CD4-positive, alpha-beta memory T cell (primary cell): Measurements from ENCODE around the gene ARHGAP19. TPM values are rescaled to one million over a fixed set of nuclear protein-coding genes. Genes with fewer than 3 reads are reported as not detected.
"Not testable (repeated sequence)": the region's sequence is repeated elsewhere in the genome, so short reads cannot be mapped to it uniquely, and the experiment has no call there.

Experiments
- CTCF ChIA-PET: fragments of 350-600 bp; sonication (Branson Sonifier 250); formaldehyde crosslinking; loops from one replicate; lab custom pipeline; 2021; ENCODE audit warnings: inconsistent platforms; ENCODE audit not compliant: partially characterized antibody; lab: Charles Lee
- POLR2A ChIA-PET: fragments of 350-600 bp; sonication (Branson Sonifier 250); formaldehyde crosslinking; loops from one replicate; lab custom pipeline; 2021; ENCODE audit not compliant: partially characterized antibody; lab: Charles Lee
- DNase-seq, 5 donors: peaks; one replicate each; pipeline versions ENCODE4 v3.0.0 to v3.0.0-alpha.2; 2020 to 2022; ENCODE audit warnings: mixed read lengths in 1 of 5
- H3K27ac ChIP-seq: one replicate; pipeline ENCODE4 v1.7.0; 2013; ENCODE audit warnings: low read depth, low read length
- H3K27me3 ChIP-seq: 2 replicates; pipeline ENCODE4 v1.7.0; 2013; ENCODE audit warnings: mild to moderate bottlenecking, low read length, moderate library complexity; ENCODE audit not compliant: insufficient read depth
- H3K36me3 ChIP-seq: 2 replicates; pipeline ENCODE4 v1.7.0; 2013; ENCODE audit warnings: mild to moderate bottlenecking, low read length, moderate library complexity; ENCODE audit not compliant: insufficient read depth
- H3K4me1 ChIP-seq: 2 replicates; pipeline ENCODE4 v1.7.0; 2013; ENCODE audit warnings: mild to moderate bottlenecking, low read length, moderate library complexity; ENCODE audit not compliant: insufficient read depth
- H3K4me3 ChIP-seq, 2 donors: one replicate each; pipeline ENCODE4 v1.7.0; 2013; ENCODE audit warnings: low read length in 2 of 2, mild to moderate bottlenecking in 1 of 2
- H3K9me3 ChIP-seq, 2 donors: one replicate each; pipeline ENCODE4 v1.7.0; 2013; ENCODE audit warnings: low read length in 2 of 2, control low read depth in 1 of 2; ENCODE audit not compliant: control insufficient read depth in 1 of 2
- H3K27ac Mint-ChIP-seq, 7 donors: one replicate each; pipeline ENCODE4 v1.8.0; 2020 to 2021; ENCODE audit warnings: mixed read lengths in 7 of 7, mild to moderate bottlenecking in 6 of 7, inconsistent platforms in 3 of 7, moderate library complexity in 3 of 7
- H3K27me3 Mint-ChIP-seq, 2 donors: one replicate each; pipeline ENCODE4 v1.8.0; 2020 to 2021; ENCODE audit warnings: mixed read lengths in 2 of 2
- H3K36me3 Mint-ChIP-seq, 2 donors: one replicate each; pipeline ENCODE4 v1.8.0; 2020 to 2021; ENCODE audit warnings: mixed read lengths in 2 of 2, inconsistent platforms in 1 of 2, mild to moderate bottlenecking in 1 of 2
- H3K4me1 Mint-ChIP-seq, 4 donors: one replicate each; pipeline ENCODE4 v1.8.0; 2020 to 2021; ENCODE audit warnings: mixed read lengths in 4 of 4, mild to moderate bottlenecking in 1 of 4
- H3K4me3 Mint-ChIP-seq, 8 donors: one replicate each; pipeline ENCODE4 v1.8.0; 2020 to 2021; ENCODE audit warnings: mixed read lengths in 8 of 8, mild to moderate bottlenecking in 7 of 8, moderate library complexity in 6 of 8, inconsistent platforms in 3 of 8
- H3K9me3 Mint-ChIP-seq, 8 donors: one replicate each; pipeline ENCODE4 v1.8.0; 2020 to 2021; ENCODE audit warnings: mixed read lengths in 8 of 8, mild to moderate bottlenecking in 5 of 8, inconsistent platforms in 3 of 8, moderate library complexity in 1 of 8
- intact Hi-C: fragments of 100-400 bp; cut with micrococcal nuclease; formaldehyde crosslinking; loops from one replicate; pipeline ENCODE4 v1.15.1; 2023
- polyA plus RNA-seq, 2 donors: library from polyadenylated mRNA; unstranded; fragments of 300-500 nt; fragmentation: Illumina TruSeq; gene quantifications; one replicate each; pipeline ENCODE4 v1.2.3, GENCODE V29; 2021
- total RNA-seq, 2 experiments: library from RNA; stranded (reverse); gene quantifications; one replicate each; pipeline ENCODE4 v1.2.3, GENCODE V29; 2021

The ARHGAP19 gene
- total and polyA plus RNA-seq, 4 experiments from 2014 or later, result 6.8 to 19.3 (median 13.2) TPM

- CTCF ChIA-PET, result interaction anchor here (1.1 to 3.2 kb wide), 8 partner anchors 8 to 95 kb away, joined by 3 to 13 read pairs (median 4); partner anchors contain the start of gene FRAT1
Observed at GRCh38 chr10:97273700-97274099, 18.7 kb downstream of the ARHGAP19 start.

GRCh38 chr10:97270523-97271154 lies 21.8 kb downstream of the ARHGAP19 start:
- Histone ChIP-seq H3K27me3 (no peaks in the 10 kb centered on the region), H3K36me3 (no peaks in the 10 kb centered on the region), H3K9me3 (no peaks in the 10 kb centered on the region), H3K4me3 (no peak overlapping the region), H3K27ac (no peak overlapping the region), H3K4me1 (no peaks in the 10 kb centered on the region)
- Mint-ChIP-seq H3K27ac (no peak overlapping the region), H3K4me1 (peaks cover 0 to 32% (median 8%) of the 10 kb centered on the region in 4 donors), H3K27me3 (no peaks in the 10 kb centered on the region), H3K9me3 (no peaks in the 10 kb centered on the region), H3K36me3 (peaks cover 0 to 4% of the 10 kb centered on the region in 2 donors), H3K4me3 (no peak overlapping the region)
- intact Hi-C loops, result no loop called here
- ChIA-PET CTCF (interaction anchor here (1.1 to 1.3 kb wide), 2 partner anchors 8 to 11 kb away, joined by 3 to 5 read pairs; no protein-coding TSS in a partner anchor), POLR2A (interaction anchor here (1.4 kb wide), 1 partner anchor 49 kb away, joined by 5 read pairs; the partner anchor contains the start of gene FRAT1)
- DNase-seq, result no peak

More at GRCh38 chr10:97273700-97274099, 18.7 kb downstream of the ARHGAP19 start:
- H3K4me3 ChIP-seq, result no peak overlapping the region
- no peak for DNase-seq
- Mint-ChIP-seq H3K36me3 (no peaks in the 10 kb centered on the region), H3K27ac (no peak overlapping the region), H3K4me3 (no peak overlapping the region), H3K9me3 (no peaks in the 10 kb centered on the region), H3K4me1 (peaks cover 3 to 10% (median 5%) of the 10 kb centered on the region in 4 donors), H3K27me3 (no peaks in the 10 kb centered on the region)
- POLR2A ChIA-PET, result no interaction called here
- H3K27ac ChIP-seq, result no peak overlapping the region
- no peaks in the 10 kb centered on the region for H3K27me3 ChIP-seq
- H3K4me1 ChIP-seq, result peaks cover 2% of the 10 kb centered on the region
- intact Hi-C loops, result no loop called here
- no peaks in the 10 kb centered on the region for H3K36me3 ChIP-seq
- H3K9me3 ChIP-seq, result no peaks in the 10 kb centered on the region

GRCh38 chr10:97267671-97268070 lies 24.8 kb downstream of the ARHGAP19 start:
- Histone ChIP-seq H3K27ac (no peak overlapping the region), H3K4me1 (no peaks in the 10 kb centered on the region), H3K9me3 (no peaks in the 10 kb centered on the region), H3K27me3 (no peaks in the 10 kb centered on the region), H3K36me3 (no peaks in the 10 kb centered on the region), H3K4me3 (no peak overlapping the region)
- CTCF ChIA-PET, result interaction anchor here (2.7 kb wide), 1 partner anchor 11 kb away, joined by 11 read pairs; no protein-coding TSS in a partner anchor
- H3K27me3 Mint-ChIP-seq, result no peaks in the 10 kb centered on the region
- H3K4me1 Mint-ChIP-seq, result peaks cover 0 to 32% (median 8%) of the 10 kb centered on the region in 4 donors
- peaks cover 11 to 25% of the 10 kb centered on the region in 2 donors for H3K36me3 Mint-ChIP-seq
- DNase-seq, result no peak
- no peaks in the 10 kb centered on the region for H3K9me3 Mint-ChIP-seq
- no peak overlapping the region for H3K27ac Mint-ChIP-seq
- POLR2A ChIA-PET, result no interaction called here
- intact Hi-C loops, result no loop called here
- H3K4me3 Mint-ChIP-seq, result no peak overlapping the region

- H3K4me3 ChIP-seq, H3K9me3 ChIP-seq, H3K4me3 Mint-ChIP-seq, H3K27me3 ChIP-seq, H3K4me1 ChIP-seq, H3K9me3 Mint-ChIP-seq, intact Hi-C loops, H3K27ac ChIP-seq, POLR2A ChIA-PET, H3K36me3 ChIP-seq, H3K27me3 Mint-ChIP-seq, DNase-seq: not testable (repeated sequence)
- Mint-ChIP-seq H3K36me3 (peaks cover 14 to 32% of the 10 kb centered on the region in 2 donors), H3K4me1 (peaks cover 0 to 26% (median 8%) of the 10 kb centered on the region in 4 donors), H3K27ac (peak overlapping the region in 1 of 7 donors; percentile 15)
- CTCF ChIA-PET, result interaction anchor here (1.4 to 2.7 kb wide), 2 partner anchors 13 to 68 kb away, joined by 4 to 11 read pairs; no protein-coding TSS in a partner anchor
Observed at GRCh38 chr10:97265095-97265494, 27.3 kb downstream of the ARHGAP19 start.

GRCh38 chr10:97263971-97264370 lies 28.5 kb downstream of the ARHGAP19 start:
- H3K4me1 ChIP-seq, result no peaks in the 10 kb centered on the region
- Mint-ChIP-seq H3K4me3 (no peak overlapping the region), H3K36me3 (peaks cover 20 to 38% of the 10 kb centered on the region in 2 donors), H3K4me1 (peaks cover 0 to 23% (median 11%) of the 10 kb centered on the region in 4 donors), H3K27ac (no peak overlapping the region), H3K9me3 (no peaks in the 10 kb centered on the region), H3K27me3 (no peaks in the 10 kb centered on the region)
- no peaks in the 10 kb centered on the region for H3K27me3 ChIP-seq
- H3K27ac ChIP-seq, result no peak overlapping the region
- ChIA-PET CTCF (no interaction called here), POLR2A (no interaction called here)
- no peaks in the 10 kb centered on the region for H3K9me3 ChIP-seq
- H3K4me3 ChIP-seq, result no peak overlapping the region
- intact Hi-C loops, result no loop called here
- H3K36me3 ChIP-seq, result no peaks in the 10 kb centered on the region
- DNase-seq, result no peak

- no peaks in the 10 kb centered on the region for H3K4me1 ChIP-seq
- Mint-ChIP-seq H3K9me3 (peaks cover 0 to 3% (median 0%) of the 10 kb centered on the region in 8 donors), H3K27ac (no peak overlapping the region), H3K4me3 (no peak overlapping the region), H3K27me3 (no peaks in the 10 kb centered on the region), H3K4me1 (peaks cover 0 to 10% (median 9%) of the 10 kb centered on the region in 4 donors), H3K36me3 (peaks cover 24 to 48% of the 10 kb centered on the region in 2 donors)
- DNase-seq, result no peak
- no peaks in the 10 kb centered on the region for H3K27me3 ChIP-seq
- no peak overlapping the region for H3K27ac ChIP-seq
- intact Hi-C loops, result no loop called here
- H3K9me3 ChIP-seq, result no peaks in the 10 kb centered on the region
- H3K4me3 ChIP-seq, result no peak overlapping the region
- ChIA-PET CTCF (no interaction called here), POLR2A (no interaction called here)
- no peaks in the 10 kb centered on the region for H3K36me3 ChIP-seq
Observed at GRCh38 chr10:97261656-97262055, 30.8 kb downstream of the ARHGAP19 start.

- H3K4me1 ChIP-seq, result no peaks in the 10 kb centered on the region
- POLR2A ChIA-PET, result no interaction called here
- no peak overlapping the region for H3K27ac ChIP-seq
- no peaks in the 10 kb centered on the region for H3K27me3 ChIP-seq
- Mint-ChIP-seq H3K4me3 (no peak overlapping the region), H3K4me1 (peaks cover 0 to 8% (median 5%) of the 10 kb centered on the region in 4 donors), H3K36me3 (peaks cover 26 to 48% of the 10 kb centered on the region in 2 donors), H3K9me3 (peaks cover 0 to 3% (median 0%) of the 10 kb centered on the region in 8 donors), H3K27me3 (no peaks in the 10 kb centered on the region), H3K27ac (no peak overlapping the region)
- intact Hi-C loops, result no loop called here
- no peaks in the 10 kb centered on the region for H3K9me3 ChIP-seq
- CTCF ChIA-PET, result interaction anchor here (0.7 kb wide), 1 partner anchor 1058 kb away, joined by 3 read pairs; no protein-coding TSS in a partner anchor
- DNase-seq, result no peak
- H3K4me3 ChIP-seq, result no peak overlapping the region
- no peaks in the 10 kb centered on the region for H3K36me3 ChIP-seq
Observed at GRCh38 chr10:97261183-97261582, 31.3 kb downstream of the ARHGAP19 start.
